Caco-2 (cell line): ENCODE data around the gene PIP4K2C. TPM values are rescaled to one million over a fixed set of nuclear protein-coding genes. Genes with fewer than 3 reads are reported as not detected.

ENCODE experiments used
- BruUV-seq: library from RNA; stranded (reverse); fragments of 400-500 nt; replicated peaks from 2 replicates; lab custom pipeline; 2021; lab: Mats Ljungman, UMichigan
- CTCF ChIA-PET: fragments of 300-600 bp; sonication (Branson Sonifier 250); formaldehyde crosslinking; loops from one replicate; lab custom pipeline; 2022; ENCODE audit warnings: antibody characterized with exemption; lab: Charles Lee
- POLR2A ChIA-PET: fragments of 300-600 bp; sonication (Branson Sonifier 250); formaldehyde crosslinking; loops from one replicate; lab custom pipeline; 2022; ENCODE audit warnings: antibody characterized with exemption; lab: Charles Lee
- DNase-seq, 2 experiments: peaks; one replicate each; pipeline versions ENCODE4 v3.0.0 to v3.0.0-alpha.2; 2020 to 2022
- H3K27me3 ChIP-seq: replicated peaks from 2 replicates; pipeline ENCODE4 v1.6.0; 2011; ENCODE audit warnings: low read length; ENCODE audit not compliant: control insufficient read depth, insufficient read depth
- H3K36me3 ChIP-seq: 2 replicates; pipeline ENCODE4 v1.5.1; 2011; ENCODE audit warnings: low read length; ENCODE audit not compliant: control insufficient read depth, insufficient read depth
- H3K4me1 ChIP-seq: fragments of 250-450 bp; sonication (Bioruptor Pico); 2 replicates; pipeline ENCODE4 v1.5.1; 2020; ENCODE audit warnings: mild to moderate bottlenecking
- H3K4me3 ChIP-seq: 2 replicates; pipeline ENCODE4 v1.5.1; 2011; ENCODE audit warnings: low read depth, mild to moderate bottlenecking, control low read depth, low read length
- H3K9me3 ChIP-seq: fragments of 250-450 bp; sonication (Bioruptor Pico); 2 replicates; pipeline ENCODE4 v1.5.1; 2020; ENCODE audit warnings: mild to moderate bottlenecking, moderate library complexity
- H3K27ac Mint-ChIP-seq: one replicate; pipeline ENCODE4 v1.8.0; 2022; ENCODE audit warnings: mixed read lengths; ENCODE audit not compliant: unreplicated experiment
- H3K27me3 Mint-ChIP-seq: one replicate; pipeline ENCODE4 v1.8.0; 2022; ENCODE audit warnings: mixed read lengths; ENCODE audit not compliant: insufficient read depth, unreplicated experiment
- H3K36me3 Mint-ChIP-seq: one replicate; pipeline ENCODE4 v1.8.0; 2022; ENCODE audit warnings: mild to moderate bottlenecking, mixed read lengths; ENCODE audit not compliant: insufficient read depth, unreplicated experiment
- H3K4me1 Mint-ChIP-seq: one replicate; pipeline ENCODE4 v1.8.0; 2022; ENCODE audit warnings: low read depth, mixed read lengths; ENCODE audit not compliant: unreplicated experiment
- H3K4me3 Mint-ChIP-seq: one replicate; pipeline ENCODE4 v1.8.0; 2022; ENCODE audit warnings: mild to moderate bottlenecking, moderate library complexity, mixed read lengths; ENCODE audit not compliant: unreplicated experiment
- H3K9me3 Mint-ChIP-seq: one replicate; pipeline ENCODE4 v1.8.0; 2022; ENCODE audit warnings: mixed read lengths; ENCODE audit not compliant: unreplicated experiment
- CTCF ChIP-seq, 2 experiments: fragments of 200-600 bp in 1 of 2; IDR thresholded peaks; 1 replicate in 1 of 2; 2 replicates in 1 of 2; pipeline versions ENCODE4 v1.5.1 to v1.8.0; 2011 to 2022; ENCODE audit warnings: antibody characterized with exemption in 1 of 2, control low read depth in 1 of 2, inconsistent platforms in 1 of 2, low read depth in 1 of 2, low read length in 1 of 2, mild to moderate bottlenecking in 1 of 2, moderate library complexity in 1 of 2; ENCODE audit not compliant: insufficient read depth in 1 of 2, severe bottlenecking in 1 of 2, unreplicated experiment in 1 of 2
- intact Hi-C: fragments of 100-400 bp; cut with micrococcal nuclease; formaldehyde crosslinking; loops from one replicate; pipeline ENCODE4 v1.10.0; 2022; ENCODE audit not compliant: unreplicated experiment
- total RNA-seq: library from RNA; stranded (reverse); gene quantifications from 2 replicates; pipeline ENCODE4 v1.2.3, GENCODE V29; 2022

Gene PIP4K2C
- total RNA-seq, 1 experiment from 2014 or later, result 48.0 TPM

GRCh38 chr12:57624441-57625220 lies 33.6 kb downstream of the PIP4K2C start:
- TF ChIP-seq CTCF (IDR thresholded peaks at IDR 0.05; ENCODE audit: insufficient read depth in 1 of 2, low read depth in 1 of 2, low read length in 1 of 2, severe bottlenecking in 1 of 2, unreplicated experiment in 1 of 2), result no peak
- peaks cover 4% of the 10 kb centered on the region for H3K27me3 ChIP-seq
- Mint-ChIP-seq H3K27me3 (peaks cover 26% of the 10 kb centered on the region), H3K27ac (no peak overlapping the region), H3K4me3 (no peak overlapping the region), H3K36me3 (no peaks in the 10 kb centered on the region), H3K4me1 (peaks cover 7% of the 10 kb centered on the region), H3K9me3 (no peaks in the 10 kb centered on the region)
- ChIA-PET POLR2A (no interaction called here), CTCF (interaction anchor here (1.6 kb wide), 1 partner anchor 41 kb away, joined by 5 read pairs; no protein-coding TSS in a partner anchor)
- H3K36me3 ChIP-seq, result no peaks in the 10 kb centered on the region
- BruUV-seq, result no TSS peak
- intact Hi-C loops, result loop anchor here (5.0 kb wide), 1 partner anchor 102 kb away; the partner anchor contains the start of genes DDIT3 and MBD6
- no peak for DNase-seq
- H3K9me3 ChIP-seq, result no peaks in the 10 kb centered on the region
- H3K4me3 ChIP-seq, result no peak overlapping the region
- H3K4me1 ChIP-seq, result no peaks in the 10 kb centered on the region; the same call in 1 of the 2 replicates

GRCh38 chr12:57625261-57626032 lies 34.5 kb downstream of the PIP4K2C start:
- no TSS peak for BruUV-seq
- H3K27ac Mint-ChIP-seq, result no peak overlapping the region
- H3K27me3 Mint-ChIP-seq, result peaks cover 23% of the 10 kb centered on the region
- CTCF ChIA-PET, result interaction anchor here (1.6 kb wide), 1 partner anchor 42 kb away, joined by 5 read pairs; no protein-coding TSS in a partner anchor
- TF ChIP-seq CTCF (IDR thresholded peaks at IDR 0.05; ENCODE audit: insufficient read depth in 1 of 2, low read depth in 1 of 2, low read length in 1 of 2, severe bottlenecking in 1 of 2, unreplicated experiment in 1 of 2), result no peak
- no peaks in the 10 kb centered on the region for H3K9me3 ChIP-seq
- POLR2A ChIA-PET, result no interaction called here
- H3K36me3 Mint-ChIP-seq, result no peaks in the 10 kb centered on the region
- no peak overlapping the region for H3K4me3 Mint-ChIP-seq
- H3K4me1 ChIP-seq, result no peaks in the 10 kb centered on the region; the same call in 1 of the 2 replicates
- H3K9me3 Mint-ChIP-seq, result no peaks in the 10 kb centered on the region
- peaks cover 7% of the 10 kb centered on the region for H3K4me1 Mint-ChIP-seq
- no peaks in the 10 kb centered on the region for H3K36me3 ChIP-seq
- no peak for DNase-seq
- intact Hi-C loops, result no loop called here
- H3K4me3 ChIP-seq, result no peak overlapping the region
- peaks cover 3% of the 10 kb centered on the region for H3K27me3 ChIP-seq

DNA sequence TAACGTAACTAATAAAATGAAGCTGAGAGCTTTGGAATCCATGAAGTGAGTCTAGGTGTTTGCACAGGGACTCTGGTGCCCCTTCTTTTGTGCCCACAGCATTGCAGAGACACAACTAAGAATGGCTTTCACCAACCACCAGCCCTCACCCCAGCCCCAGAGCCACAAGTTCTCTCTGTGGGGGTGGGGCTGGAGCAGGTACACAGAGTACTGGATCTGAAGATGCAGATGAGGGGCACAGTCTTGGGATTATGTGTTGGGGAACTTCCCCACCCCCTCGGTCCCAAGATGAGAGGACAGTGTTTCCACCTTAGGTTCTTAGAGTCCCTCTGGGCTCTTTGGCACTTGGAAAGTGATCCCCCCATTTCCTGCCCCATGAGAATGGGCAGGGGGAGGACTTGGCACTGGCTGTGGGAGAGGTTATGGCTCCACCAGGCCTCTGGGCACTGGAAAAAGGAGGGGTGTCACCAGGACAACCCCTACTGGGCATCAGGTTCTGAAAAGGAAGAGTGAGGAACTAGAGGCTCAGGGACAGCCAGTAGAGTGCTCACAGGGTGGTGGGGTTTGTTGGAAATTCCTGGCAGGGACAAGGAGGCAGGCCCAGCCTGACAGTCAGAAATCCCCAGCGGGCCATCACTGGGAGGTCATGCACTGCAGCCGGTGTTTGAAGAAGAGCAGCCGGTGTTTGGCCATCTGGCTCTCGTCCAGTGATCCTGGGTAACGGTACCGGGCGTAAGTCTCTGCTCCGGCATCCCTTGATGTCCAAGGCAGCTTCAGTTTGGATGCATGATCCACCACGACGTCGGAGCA lies 35.3 kb downstream of the PIP4K2C start:
- intact Hi-C loops, result no loop called here
- no peak for DNase-seq
- Histone ChIP-seq H3K9me3 (no peaks in the 10 kb centered on the region), H3K4me1 (no peaks in the 10 kb centered on the region; the same call in 1 of the 2 replicates), H3K4me3 (no peak overlapping the region), H3K27me3 (no peaks in the 10 kb centered on the region), H3K36me3 (no peaks in the 10 kb centered on the region)
- peaks cover 19% of the 10 kb centered on the region for H3K27me3 Mint-ChIP-seq
- CTCF ChIA-PET, result no interaction called here
- no peak overlapping the region for H3K27ac Mint-ChIP-seq
- no peak overlapping the region for H3K4me3 Mint-ChIP-seq
- no peak for TF ChIP-seq CTCF (IDR thresholded peaks at IDR 0.05; ENCODE audit: insufficient read depth in 1 of 2, low read depth in 1 of 2, low read length in 1 of 2, severe bottlenecking in 1 of 2, unreplicated experiment in 1 of 2)
- peaks cover 7% of the 10 kb centered on the region for H3K4me1 Mint-ChIP-seq
- no peaks in the 10 kb centered on the region for H3K9me3 Mint-ChIP-seq
- no peaks in the 10 kb centered on the region for H3K36me3 Mint-ChIP-seq
- POLR2A ChIA-PET, result no interaction called here
- BruUV-seq, result no TSS peak
